GM10248 (cell line): Measurements from ENCODE around the gene PRSS38.

Source experiments
- CTCF ChIA-PET: fragments of 300-600 bp; sonication (Branson Sonifier 250); formaldehyde crosslinking; extraction: SDS; loops from one replicate; lab custom pipeline; 2021; ENCODE audit warnings: antibody characterized with exemption; lab: Yijun Ruan, JAX
- POLR2A ChIA-PET: fragments of 350-650 bp; sonication (Branson Sonifier 250); formaldehyde crosslinking; extraction: SDS; loops from one replicate; lab custom pipeline; 2020; ENCODE audit warnings: antibody characterized with exemption; lab: Yijun Ruan, JAX
- DNase-seq: peaks from one replicate; pipeline ENCODE4 v3.0.0; 2012; ENCODE audit errors: extremely low spot score
- TF ChIP-seq, protein P1 (sequence below): IDR thresholded peaks from 2 replicates; pipeline ENCODE4 v1.5.1; 2012; ENCODE audit warnings: mild to moderate bottlenecking, low read depth; ENCODE audit errors: extremely low read depth, missing control alignments, control extremely low read depth

PRSS38 gene

DNA sequence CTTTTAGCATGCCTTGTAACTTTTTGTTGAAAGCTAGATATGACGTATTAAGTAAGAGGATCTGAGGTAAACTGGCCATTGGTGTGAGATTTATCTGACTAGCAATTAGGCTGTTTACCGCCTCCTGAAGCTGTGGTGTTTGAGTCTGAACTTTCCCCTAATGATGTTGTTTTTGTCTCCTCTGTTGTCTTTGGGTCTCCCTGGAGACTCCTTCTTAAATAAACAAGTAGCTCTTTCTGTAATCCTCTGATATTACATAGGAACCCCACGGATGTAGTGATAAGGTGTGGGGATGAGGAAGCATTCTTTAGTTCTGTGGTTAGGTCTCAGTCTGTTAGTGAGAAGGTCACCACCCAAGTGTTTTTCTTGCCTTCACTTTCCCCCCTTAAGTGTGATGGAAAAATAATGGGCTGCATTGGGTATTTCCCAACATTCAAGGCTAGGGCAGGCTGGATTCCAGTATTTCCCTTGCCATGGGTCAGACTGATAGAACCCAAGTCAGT lies 33.0 kb downstream of the PRSS38 start:
- TF ChIP-seq, protein P1, sequence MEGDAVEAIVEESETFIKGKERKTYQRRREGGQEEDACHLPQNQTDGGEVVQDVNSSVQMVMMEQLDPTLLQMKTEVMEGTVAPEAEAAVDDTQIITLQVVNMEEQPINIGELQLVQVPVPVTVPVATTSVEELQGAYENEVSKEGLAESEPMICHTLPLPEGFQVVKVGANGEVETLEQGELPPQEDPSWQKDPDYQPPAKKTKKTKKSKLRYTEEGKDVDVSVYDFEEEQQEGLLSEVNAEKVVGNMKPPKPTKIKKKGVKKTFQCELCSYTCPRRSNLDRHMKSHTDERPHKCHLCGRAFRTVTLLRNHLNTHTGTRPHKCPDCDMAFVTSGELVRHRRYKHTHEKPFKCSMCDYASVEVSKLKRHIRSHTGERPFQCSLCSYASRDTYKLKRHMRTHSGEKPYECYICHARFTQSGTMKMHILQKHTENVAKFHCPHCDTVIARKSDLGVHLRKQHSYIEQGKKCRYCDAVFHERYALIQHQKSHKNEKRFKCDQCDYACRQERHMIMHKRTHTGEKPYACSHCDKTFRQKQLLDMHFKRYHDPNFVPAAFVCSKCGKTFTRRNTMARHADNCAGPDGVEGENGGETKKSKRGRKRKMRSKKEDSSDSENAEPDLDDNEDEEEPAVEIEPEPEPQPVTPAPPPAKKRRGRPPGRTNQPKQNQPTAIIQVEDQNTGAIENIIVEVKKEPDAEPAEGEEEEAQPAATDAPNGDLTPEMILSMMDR: no peak

DNA sequence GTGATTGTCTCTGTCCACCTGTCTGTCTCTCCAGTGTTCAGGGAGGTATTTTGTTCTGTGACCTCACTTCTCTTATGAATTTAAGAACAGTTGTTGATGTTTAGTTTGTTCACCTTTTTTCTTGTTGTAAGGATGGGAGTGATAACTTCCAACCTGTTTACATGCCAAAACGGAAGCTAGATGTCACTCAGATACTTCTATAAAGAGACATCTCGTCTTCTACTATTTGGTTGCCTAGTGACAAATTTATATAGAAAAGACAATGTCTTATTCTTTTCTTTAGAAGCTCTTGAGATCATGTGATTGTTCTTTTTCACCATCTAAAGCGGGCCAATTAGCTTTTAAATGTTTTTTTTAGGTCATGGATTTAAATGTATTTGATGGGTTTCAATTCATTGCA lies 33.8 kb downstream of the PRSS38 start:
- CTCF ChIA-PET: interaction anchor here (1.4 kb wide), 1 partner anchor 8 kb away, joined by 3 read pairs; no protein-coding TSS in a partner anchor
- no peak for DNase-seq
- POLR2A ChIA-PET: no interaction called here
- TF ChIP-seq, protein P1: no peak

More for the DNA sequence above, 33.0 kb downstream of the PRSS38 start:
- POLR2A ChIA-PET: no interaction called here
- DNase-seq: no peak
- CTCF ChIA-PET: interaction anchor here (1.4 kb wide), 1 partner anchor 8 kb away, joined by 3 read pairs; no protein-coding TSS in a partner anchor

DNA sequence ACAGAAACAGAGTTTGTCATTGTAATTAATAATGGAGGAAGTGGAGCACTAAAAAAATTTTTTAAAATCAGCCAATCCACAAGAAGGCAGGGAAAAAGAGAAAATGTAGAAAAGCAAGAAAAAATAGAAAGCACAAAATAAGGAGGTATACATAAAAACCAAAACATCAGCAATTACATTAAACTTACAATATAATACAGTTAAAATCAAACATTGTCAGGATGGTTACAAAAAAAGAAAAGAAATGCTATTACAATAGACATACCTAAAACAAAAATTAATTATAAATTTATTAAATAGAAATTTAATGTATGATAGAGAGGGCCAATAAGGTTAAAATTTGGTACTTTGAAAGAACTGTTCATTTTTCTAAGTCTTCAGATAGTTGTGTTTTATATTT lies 38.7 kb downstream of the PRSS38 start:
- ChIA-PET POLR2A (no interaction called here), CTCF (no interaction called here)
- DNase-seq: no peak

DNA sequence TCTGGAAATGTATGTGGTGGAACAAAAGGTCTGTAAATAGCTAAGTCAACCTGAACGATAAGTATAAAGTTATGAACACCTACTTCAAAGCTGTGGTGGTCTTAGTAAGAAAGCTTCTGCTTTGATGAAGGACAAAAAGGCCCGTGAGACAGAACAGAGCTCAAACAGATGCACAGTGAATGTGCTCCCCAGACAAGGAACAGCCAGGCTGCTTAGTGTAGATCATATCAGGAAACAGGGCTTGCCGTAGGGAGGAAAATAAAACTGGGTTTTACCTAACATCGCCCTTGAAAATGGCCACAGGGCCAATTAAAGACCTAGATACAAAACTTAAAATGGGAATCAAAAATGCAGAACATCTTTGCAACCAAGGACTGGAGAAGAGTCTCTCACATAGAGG lies 40.2 kb downstream of the PRSS38 start:
- TF ChIP-seq, protein P1: no peak
- ChIA-PET POLR2A (no interaction called here), CTCF (no interaction called here)
- DNase-seq: no peak

More for the DNA sequence above, 38.7 kb downstream of the PRSS38 start:
- TF ChIP-seq, protein P1: no peak

DNA sequence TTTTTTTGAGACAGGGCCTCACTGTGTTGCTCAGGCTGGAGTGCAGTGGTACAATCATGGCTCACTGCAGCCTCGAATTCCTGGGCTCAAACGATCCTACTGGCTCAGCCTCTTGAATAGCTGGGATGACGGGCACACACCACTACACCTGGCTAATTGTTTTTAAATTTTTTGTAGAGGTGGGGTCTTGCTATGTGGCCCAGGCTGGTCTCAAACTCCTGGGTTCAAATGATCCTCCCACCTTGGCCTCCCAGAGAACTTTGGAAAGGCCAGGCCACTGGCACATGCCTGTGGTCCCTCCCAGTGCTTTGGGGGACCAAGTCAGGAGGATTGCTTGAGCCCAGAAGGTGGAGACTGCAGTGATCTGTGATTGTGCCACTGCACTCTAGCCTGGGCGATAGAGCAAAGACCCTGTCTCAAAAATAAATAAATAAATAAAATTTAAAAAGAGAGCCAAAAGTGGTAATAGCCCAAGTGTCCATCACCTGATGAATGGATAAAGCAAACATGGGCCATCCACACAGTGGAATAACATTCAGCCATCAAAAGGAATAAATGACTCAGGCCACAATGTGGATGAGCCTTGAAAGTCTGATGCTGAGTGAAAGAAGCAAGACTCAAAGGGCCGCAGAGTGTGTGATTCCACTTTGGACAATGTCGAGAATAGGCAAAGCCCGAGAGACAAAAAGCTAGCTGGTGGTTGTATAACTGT lies 40.8 kb downstream of the PRSS38 start:
- DNase-seq: no peak
- TF ChIP-seq, protein P1: no peak
- ChIA-PET CTCF (no interaction called here), POLR2A (no interaction called here)

DNA sequence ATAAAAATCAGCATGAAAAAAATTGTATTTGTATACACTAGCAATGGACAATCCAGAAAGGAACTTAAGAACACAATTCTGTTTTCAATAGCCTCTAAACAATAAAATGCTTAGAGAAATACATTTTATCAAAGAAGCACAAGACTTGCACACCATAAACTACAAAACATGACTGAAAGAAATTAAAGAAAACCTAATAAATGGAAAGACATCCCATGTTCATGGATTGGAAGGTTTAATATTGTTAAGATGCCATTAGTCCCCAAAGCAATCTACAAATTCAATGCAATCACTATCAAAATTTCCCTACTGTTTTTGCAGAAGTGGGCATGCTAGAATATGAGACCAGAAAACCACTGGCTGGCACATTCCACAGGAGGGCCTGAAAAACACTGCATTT lies 49.4 kb downstream of the PRSS38 start:
- no peak for DNase-seq
- CTCF ChIA-PET: no interaction called here
- POLR2A ChIA-PET: no interaction called here
- TF ChIP-seq, protein P1: no peak
